Ishikawa (cell line): ENCODE results near the gene WWOX.

Source experiments
- CEBPB ChIP-seq: IDR thresholded peaks from 2 replicates; pipeline ENCODE4 v1.6.1; 2012
- EGR1 ChIP-seq: IDR thresholded peaks from 2 replicates; pipeline ENCODE4 v1.6.1; 2012
- RAD21 ChIP-seq: IDR thresholded peaks from 2 replicates; pipeline ENCODE4 v1.6.1; 2012; ENCODE audit warnings: low read depth
- TAF1 ChIP-seq: IDR thresholded peaks from 2 replicates; pipeline ENCODE4 v1.6.1; 2012; ENCODE audit warnings: low read depth, mild to moderate bottlenecking
- YY1 ChIP-seq: IDR thresholded peaks from 2 replicates; pipeline ENCODE4 v1.6.1; 2012; ENCODE audit warnings: low read depth
- TF ChIP-seq, protein P1 (sequence below): IDR thresholded peaks from 2 replicates; pipeline ENCODE4 v1.6.1; 2012; ENCODE audit warnings: low read depth, mild to moderate bottlenecking
- TF ChIP-seq, protein P2 (sequence below): IDR thresholded peaks from 2 replicates; pipeline ENCODE4 v1.6.1; 2012

DNA sequence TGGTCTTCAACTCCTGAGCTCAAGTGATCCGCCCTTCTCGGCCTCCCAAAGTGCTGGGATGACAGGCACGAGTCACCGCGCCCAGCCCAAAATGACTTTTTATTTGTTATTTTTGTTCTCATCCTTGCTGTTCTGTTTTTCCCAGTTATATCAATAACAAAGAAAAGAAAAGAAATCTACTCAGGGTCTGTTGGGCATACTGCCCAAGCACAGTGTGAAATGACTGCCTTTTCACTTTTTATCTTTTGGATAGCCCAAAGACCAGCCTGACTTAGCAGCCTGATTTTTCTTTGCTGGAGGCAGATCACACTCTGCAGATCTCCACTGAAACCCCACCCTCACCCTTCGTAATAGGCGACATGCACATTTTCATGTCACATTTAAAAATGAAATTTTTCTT is 1007.8 kb downstream of the WWOX start:
- TF ChIP-seq CEBPB (no peak), YY1 (no peak), RAD21 (no peak), TAF1 (no peak), EGR1 (no peak)
- TF ChIP-seq, protein P1, sequence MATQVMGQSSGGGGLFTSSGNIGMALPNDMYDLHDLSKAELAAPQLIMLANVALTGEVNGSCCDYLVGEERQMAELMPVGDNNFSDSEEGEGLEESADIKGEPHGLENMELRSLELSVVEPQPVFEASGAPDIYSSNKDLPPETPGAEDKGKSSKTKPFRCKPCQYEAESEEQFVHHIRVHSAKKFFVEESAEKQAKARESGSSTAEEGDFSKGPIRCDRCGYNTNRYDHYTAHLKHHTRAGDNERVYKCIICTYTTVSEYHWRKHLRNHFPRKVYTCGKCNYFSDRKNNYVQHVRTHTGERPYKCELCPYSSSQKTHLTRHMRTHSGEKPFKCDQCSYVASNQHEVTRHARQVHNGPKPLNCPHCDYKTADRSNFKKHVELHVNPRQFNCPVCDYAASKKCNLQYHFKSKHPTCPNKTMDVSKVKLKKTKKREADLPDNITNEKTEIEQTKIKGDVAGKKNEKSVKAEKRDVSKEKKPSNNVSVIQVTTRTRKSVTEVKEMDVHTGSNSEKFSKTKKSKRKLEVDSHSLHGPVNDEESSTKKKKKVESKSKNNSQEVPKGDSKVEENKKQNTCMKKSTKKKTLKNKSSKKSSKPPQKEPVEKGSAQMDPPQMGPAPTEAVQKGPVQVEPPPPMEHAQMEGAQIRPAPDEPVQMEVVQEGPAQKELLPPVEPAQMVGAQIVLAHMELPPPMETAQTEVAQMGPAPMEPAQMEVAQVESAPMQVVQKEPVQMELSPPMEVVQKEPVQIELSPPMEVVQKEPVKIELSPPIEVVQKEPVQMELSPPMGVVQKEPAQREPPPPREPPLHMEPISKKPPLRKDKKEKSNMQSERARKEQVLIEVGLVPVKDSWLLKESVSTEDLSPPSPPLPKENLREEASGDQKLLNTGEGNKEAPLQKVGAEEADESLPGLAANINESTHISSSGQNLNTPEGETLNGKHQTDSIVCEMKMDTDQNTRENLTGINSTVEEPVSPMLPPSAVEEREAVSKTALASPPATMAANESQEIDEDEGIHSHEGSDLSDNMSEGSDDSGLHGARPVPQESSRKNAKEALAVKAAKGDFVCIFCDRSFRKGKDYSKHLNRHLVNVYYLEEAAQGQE: no peak
- TF ChIP-seq, protein P2, sequence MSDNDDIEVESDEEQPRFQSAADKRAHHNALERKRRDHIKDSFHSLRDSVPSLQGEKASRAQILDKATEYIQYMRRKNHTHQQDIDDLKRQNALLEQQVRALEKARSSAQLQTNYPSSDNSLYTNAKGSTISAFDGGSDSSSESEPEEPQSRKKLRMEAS: no peak
